ENCODE data around the gene LHFPL6. TPM values are rescaled to one million over a fixed set of nuclear protein-coding genes. Genes with fewer than 3 reads are reported as not detected.

Gene LHFPL6
- total and polyA plus RNA-seq, 10 donors, result 6.9 to 49.0 (median 30.5) TPM

- intact Hi-C loops (cut with DNase I; ENCODE audit: low total_unique reads), result no loop called here
- WGBS, 5 donors, result 81 to 97% (median 92%) methylated on average over 4 of the region's 4 CpGs
- Histone ChIP-seq H3K4me1 (no peaks in the 10 kb centered on the region), H3K4me3 (no peak overlapping the region), H3K27me3 (replicated peaks in 1 of 7) (no peaks in the 10 kb centered on the region), H3K9me3 (no peaks in the 10 kb centered on the region), H3K36me3 (no peaks in the 10 kb centered on the region), H3K27ac (no peak overlapping the region)
- TF ChIP-seq POLR2A (IDR thresholded peaks at IDR 0.05) (no peak), POLR2AphosphoS5 (IDR thresholded peaks at IDR 0.05) (no peak), CTCF (IDR thresholded peaks at IDR 0.05 in 8 of 11, conservative IDR thresholded peaks at IDR 0.05 in 3 of 11) (no peak)
- no peak for DNase-seq
Observed at GRCh38 chr13:39524795-39525194, 78.2 kb downstream of the LHFPL6 start.

- H3K4me1 ChIP-seq, result no peaks in the 10 kb centered on the region
- no peaks in the 10 kb centered on the region for H3K36me3 ChIP-seq
- no peak for TF ChIP-seq POLR2AphosphoS5 (IDR thresholded peaks at IDR 0.05)
- H3K9me3 ChIP-seq, result no peaks in the 10 kb centered on the region
- H3K4me3 ChIP-seq, result no peak overlapping the region
- intact Hi-C loops (cut with DNase I; ENCODE audit: low total_unique reads), result no loop called here
- DNase-seq, result no peak
- 89 to 99% (median 97%) methylated on average over 4 of the region's 4 CpGs for WGBS, 5 donors
- no peak overlapping the region for H3K27ac ChIP-seq
- H3K27me3 ChIP-seq (replicated peaks in 1 of 7), result no peaks in the 10 kb centered on the region
Observed at GRCh38 chr13:39522329-39522728, 80.7 kb downstream of the LHFPL6 start.

- no peaks in the 10 kb centered on the region for H3K27me3 ChIP-seq (replicated peaks in 1 of 7)
- H3K9me3 ChIP-seq, result no peaks in the 10 kb centered on the region
- 76 to 91% (median 83%) methylated on average over 4 of the region's 4 CpGs for WGBS, 5 donors
- no peaks in the 10 kb centered on the region for H3K4me1 ChIP-seq
- no peak for TF ChIP-seq POLR2A (IDR thresholded peaks at IDR 0.05)
- TF ChIP-seq POLR2AphosphoS5 (IDR thresholded peaks at IDR 0.05), result no peak
- TF ChIP-seq CTCF (IDR thresholded peaks at IDR 0.05 in 8 of 11, conservative IDR thresholded peaks at IDR 0.05 in 3 of 11), result no peak
- intact Hi-C loops (cut with DNase I; ENCODE audit: low total_unique reads), result no loop called here
- H3K4me3 ChIP-seq, result no peak overlapping the region
- no peak overlapping the region for H3K27ac ChIP-seq
- H3K36me3 ChIP-seq, result no peaks in the 10 kb centered on the region
- DNase-seq, result no peak
Observed at GRCh38 chr13:39521701-39522100, 81.3 kb downstream of the LHFPL6 start.

GRCh38 chr13:39516096-39516495, 86.9 kb downstream of the LHFPL6 start:
- TF ChIP-seq CTCF (IDR thresholded peaks at IDR 0.05 in 8 of 11, conservative IDR thresholded peaks at IDR 0.05 in 3 of 11) (no peak), POLR2AphosphoS5 (IDR thresholded peaks at IDR 0.05) (no peak), POLR2A (IDR thresholded peaks at IDR 0.05) (no peak)
- 63 to 95% (median 90%) methylated on average over 6 of the region's 6 CpGs for WGBS, 5 donors
- Histone ChIP-seq H3K4me3 (no peak overlapping the region), H3K4me1 (no peaks in the 10 kb centered on the region), H3K9me3 (no peaks in the 10 kb centered on the region), H3K27me3 (replicated peaks in 1 of 7) (no peaks in the 10 kb centered on the region), H3K36me3 (no peaks in the 10 kb centered on the region), H3K27ac (no peak overlapping the region)
- intact Hi-C loops (cut with DNase I; ENCODE audit: low total_unique reads), result no loop called here
- DNase-seq, result no peak

- Histone ChIP-seq H3K4me1 (no peaks in the 10 kb centered on the region), H3K27me3 (replicated peaks in 1 of 7) (no peaks in the 10 kb centered on the region), H3K27ac (no peak overlapping the region), H3K9me3 (no peaks in the 10 kb centered on the region), H3K4me3 (no peak overlapping the region), H3K36me3 (no peaks in the 10 kb centered on the region)
- no peak for DNase-seq
- intact Hi-C loops (cut with DNase I; ENCODE audit: low total_unique reads), result no loop called here
- no peak for TF ChIP-seq POLR2A (IDR thresholded peaks at IDR 0.05)
- TF ChIP-seq POLR2AphosphoS5 (IDR thresholded peaks at IDR 0.05), result no peak
- no peak for TF ChIP-seq CTCF (IDR thresholded peaks at IDR 0.05 in 8 of 11, conservative IDR thresholded peaks at IDR 0.05 in 3 of 11)
- WGBS, 5 donors, result 77 to 86% (median 81%) methylated on average over 7 of the region's 7 CpGs
Observed at GRCh38 chr13:39515224-39515714, 87.7 kb downstream of the LHFPL6 start.
